GM23338 (cell line): ENCODE data around the gene GH1.
A peak's percentile ranks its signal among the peaks of the same experiment; 100 is the strongest.
"Not testable (repeated sequence)": the region's sequence is repeated elsewhere in the genome, so short reads cannot be mapped to it uniquely, and the experiment has no call there.

Experiments
- CTCF ChIP-seq, 2 experiments: fragments of 200-600 bp in 1 of 2; sonication (generic) in 1 of 2; conservative IDR thresholded peaks; 2 replicates each; pipeline versions ENCODE4 v1.5.1 to v1.6.1; 2016 to 2017; ENCODE audit warnings: antibody characterized with exemption in 2 of 2, low read depth in 2 of 2, mild to moderate bottlenecking in 2 of 2, moderate library complexity in 1 of 2
- EZH2 ChIP-seq: fragments of 200-600 bp; sonication (generic); IDR thresholded peaks from one replicate; pipeline ENCODE4 v1.8.0; 2017; ENCODE audit warnings: antibody characterized with exemption, mild to moderate bottlenecking, low read depth; ENCODE audit not compliant: unreplicated experiment
- EZH2phosphoT487 ChIP-seq: fragments of 200-600 bp; sonication (generic); IDR thresholded peaks from one replicate; pipeline ENCODE4 v1.8.1; 2018; ENCODE audit warnings: antibody characterized with exemption; ENCODE audit not compliant: unreplicated experiment
- JUNB ChIP-seq: IDR thresholded peaks from one replicate; pipeline ENCODE4 v1.6.1; 2016; ENCODE audit warnings: antibody characterized with exemption; ENCODE audit not compliant: unreplicated experiment
- NANOG ChIP-seq: IDR thresholded peaks from 2 replicates; pipeline ENCODE4 v1.6.1; 2016; ENCODE audit warnings: antibody characterized with exemption, borderline replicate concordance
- POLR2AphosphoS5 ChIP-seq: IDR thresholded peaks from 2 replicates; pipeline ENCODE4 v1.6.1; 2016; ENCODE audit warnings: antibody characterized with exemption, low read depth
- REST ChIP-seq: IDR thresholded peaks from one replicate; pipeline ENCODE4 v1.6.1; 2018; ENCODE audit warnings: antibody characterized with exemption; ENCODE audit not compliant: unreplicated experiment
- ZNF114 ChIP-seq: fragments of 250-450 bp; sonication (Bioruptor Pico); IDR thresholded peaks from 2 replicates; pipeline ENCODE4 v1.5.0; 2020; ENCODE audit warnings: mild to moderate bottlenecking, moderate library complexity

- peak; percentile 37 to 43 for TF ChIP-seq CTCF (conservative IDR thresholded peaks at IDR 0.05; ENCODE audit: low read depth in 2 of 2)
- TF ChIP-seq REST; POLR2AphosphoS5; EZH2; JUNB; NANOG; EZH2phosphoT487; ZNF114 (CRISPR knock-in tag): not testable (repeated sequence)
Observed at GRCh38 chr17:63869491-63870291, 48.9 kb downstream of the GH1 start.
